HL-60/S4 treated with retinoic acid at 250 ng/mL for 4 days and 3 days (cell line): Measurements from ENCODE around the gene ARHGEF10L.
"Not testable (repeated sequence)": the region's sequence is repeated elsewhere in the genome, so short reads cannot be mapped to it uniquely, and the experiment has no call there.

ENCODE experiments used
- in situ Hi-C: fragments of 300-500 bp; cut with MboI; formaldehyde crosslinking; loops from 2 replicates; pipeline ENCODE4 v1.7.0; 2022; ENCODE audit warnings: low sequenced_read_pairs

The ARHGEF10L gene

DNA sequence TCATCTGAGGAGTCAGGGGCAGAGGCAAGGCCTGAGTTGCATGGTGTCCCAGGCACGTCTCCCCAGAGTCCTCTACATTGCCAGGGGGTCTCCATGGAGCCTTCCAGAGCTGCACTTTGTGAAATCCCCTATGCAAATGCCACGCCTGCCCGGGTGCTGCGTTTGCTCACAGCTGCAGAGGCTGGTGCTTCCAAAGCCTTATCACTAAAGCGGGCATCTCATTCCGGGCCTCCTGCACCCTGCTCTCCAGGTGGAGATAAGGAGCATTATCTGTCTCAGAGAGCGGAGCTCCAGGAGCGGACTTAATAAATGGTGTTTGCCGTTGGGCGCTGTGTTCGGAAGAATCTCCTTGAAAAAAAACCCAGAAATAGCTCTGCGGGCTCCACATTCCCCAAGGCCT, 189.8 kb downstream of the ARHGEF10L start:
- in situ Hi-C loops = no loop called here

DNA sequence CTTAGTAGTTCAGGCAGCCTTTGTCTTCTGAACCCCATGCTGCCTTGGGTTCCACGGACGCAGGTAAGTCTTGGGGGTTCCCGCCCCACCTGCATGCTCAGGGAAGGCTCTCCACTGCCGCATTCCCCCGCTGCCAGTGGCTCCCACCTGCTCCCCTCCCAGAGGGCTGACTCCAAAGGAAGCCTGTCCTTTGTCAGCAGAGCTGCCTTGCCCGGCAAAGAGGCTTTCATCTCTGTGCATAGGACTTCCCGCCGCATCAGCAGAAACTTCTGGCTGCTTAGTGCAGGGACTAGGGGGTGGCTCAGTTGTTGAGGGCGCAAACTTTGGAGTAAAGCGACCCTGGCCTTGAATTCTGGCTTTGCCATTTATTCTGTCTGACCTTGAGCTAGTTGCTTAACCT, 190.4 kb downstream of the ARHGEF10L start:
- in situ Hi-C loops = no loop called here

DNA sequence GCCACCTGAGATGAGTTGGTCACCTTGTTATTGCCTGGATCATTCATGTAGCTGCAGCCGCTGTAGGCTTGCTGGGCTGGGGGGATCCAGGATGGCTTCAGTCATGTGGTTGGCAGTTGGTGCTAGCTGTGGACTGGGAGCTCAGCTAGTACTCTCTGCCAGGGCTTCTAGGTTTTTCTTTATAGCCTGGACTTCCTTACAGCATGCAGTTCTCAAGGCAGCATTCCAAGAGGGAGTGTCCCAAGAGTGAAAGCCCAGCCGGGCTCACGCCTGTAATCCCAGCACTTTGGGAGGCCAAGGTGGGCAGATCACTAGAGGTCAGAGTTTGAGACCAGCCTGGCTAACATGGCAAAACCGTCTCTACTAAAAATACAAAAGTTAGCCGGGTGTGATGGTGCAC, 192.0 kb downstream of the ARHGEF10L start:
- in situ Hi-C loops = no loop called here

DNA sequence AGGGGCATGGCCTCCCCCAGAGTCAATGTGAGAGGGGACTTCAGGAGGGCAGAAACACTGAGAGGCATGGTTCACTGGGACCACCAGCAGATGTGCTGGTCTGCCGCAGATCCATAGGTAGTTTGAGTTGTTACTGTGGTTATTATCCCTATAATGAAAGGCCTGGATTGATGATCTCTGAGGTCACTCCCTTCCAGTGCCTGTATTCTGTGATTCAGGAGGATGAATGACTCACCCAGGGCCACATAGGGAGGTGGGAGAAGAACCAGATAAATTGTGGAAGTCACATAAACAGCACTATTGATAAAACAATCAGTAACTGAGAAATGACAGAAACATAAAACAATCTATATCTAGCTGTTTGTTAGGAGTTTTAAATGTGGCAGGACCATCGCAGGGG, 193.0 kb downstream of the ARHGEF10L start:
- in situ Hi-C loops = no loop called here

DNA sequence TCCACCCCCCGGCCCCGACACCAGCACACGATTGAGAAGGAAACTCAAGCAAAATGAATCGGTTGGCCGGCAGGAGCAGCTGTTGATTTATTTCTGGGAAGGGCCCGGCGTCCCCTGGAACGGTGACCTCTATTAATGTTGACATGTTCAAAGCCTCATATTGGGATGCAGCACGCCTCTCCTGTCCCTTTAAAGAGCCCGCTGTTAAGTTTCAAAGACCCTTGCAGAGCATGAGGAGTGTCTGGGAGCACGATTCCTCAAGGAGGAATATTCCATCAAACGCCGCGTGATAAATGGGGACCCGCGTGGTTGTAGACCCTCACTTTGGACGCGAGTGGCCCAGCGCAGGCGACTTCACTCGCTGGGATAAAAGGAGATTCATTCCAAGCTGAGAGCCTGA, 194.2 kb downstream of the ARHGEF10L start:
- in situ Hi-C loops = no loop called here

DNA sequence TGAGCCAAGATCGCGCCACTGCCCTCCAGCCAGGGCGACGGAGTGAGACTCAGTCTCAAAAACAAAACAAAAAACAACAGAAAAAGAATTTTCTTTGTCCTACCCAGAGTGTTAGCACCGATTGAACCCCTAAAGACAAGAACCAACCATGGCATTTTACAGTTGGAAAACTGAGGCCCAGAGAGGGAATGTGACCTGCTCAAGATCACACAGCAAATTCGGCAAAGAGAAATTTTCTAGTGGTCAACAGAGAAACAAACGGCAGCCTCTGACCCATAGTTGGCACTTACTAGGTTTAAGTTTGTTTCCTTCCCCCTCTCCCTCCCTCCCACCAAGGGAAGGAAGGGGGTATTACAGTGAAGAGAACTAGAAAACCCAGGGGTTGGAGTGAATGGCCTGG, 195.1 kb downstream of the ARHGEF10L start:
- in situ Hi-C loops = no loop called here

DNA sequence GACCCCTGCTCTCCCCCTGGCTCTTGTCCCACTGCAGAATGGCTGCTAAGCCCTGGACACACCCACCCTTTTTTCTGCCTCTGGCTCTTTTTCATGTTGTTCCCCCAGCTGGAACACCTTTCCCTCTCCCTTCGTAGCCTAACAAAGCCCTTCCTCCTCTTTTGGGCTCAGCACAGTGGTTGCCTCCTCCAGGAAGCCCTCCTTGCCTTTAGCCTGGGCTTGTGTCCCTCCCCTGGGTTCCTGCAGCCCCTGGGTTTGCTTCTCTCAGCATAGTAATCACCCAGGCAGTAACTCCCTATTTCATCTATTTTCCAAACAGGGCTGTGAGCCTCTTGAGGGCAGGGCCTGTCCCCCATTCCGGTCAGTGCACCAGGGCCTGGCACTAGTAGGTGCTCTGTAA, 195.8 kb downstream of the ARHGEF10L start:
- in situ Hi-C loops = no loop called here

DNA sequence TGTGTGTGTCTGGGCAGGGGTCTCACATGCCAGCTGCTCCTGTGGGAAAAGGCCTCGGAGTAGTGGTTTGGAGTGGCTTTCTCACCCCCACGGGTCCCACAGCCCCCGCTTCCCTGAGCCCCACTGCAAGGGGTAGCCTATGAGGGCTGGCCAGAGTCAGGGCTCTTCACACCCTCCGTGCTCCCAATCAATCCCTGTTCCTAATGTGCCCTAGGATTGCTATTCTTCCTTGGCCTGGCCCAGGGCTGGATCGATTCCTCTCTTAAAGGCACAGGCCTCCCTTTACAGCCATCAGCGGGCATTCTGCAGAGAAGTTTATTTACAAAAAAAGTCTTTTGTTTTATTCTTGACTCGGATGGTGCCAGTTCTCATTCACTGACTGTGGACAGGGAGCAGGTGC, 196.3 kb downstream of the ARHGEF10L start:
- in situ Hi-C loops = no loop called here

DNA sequence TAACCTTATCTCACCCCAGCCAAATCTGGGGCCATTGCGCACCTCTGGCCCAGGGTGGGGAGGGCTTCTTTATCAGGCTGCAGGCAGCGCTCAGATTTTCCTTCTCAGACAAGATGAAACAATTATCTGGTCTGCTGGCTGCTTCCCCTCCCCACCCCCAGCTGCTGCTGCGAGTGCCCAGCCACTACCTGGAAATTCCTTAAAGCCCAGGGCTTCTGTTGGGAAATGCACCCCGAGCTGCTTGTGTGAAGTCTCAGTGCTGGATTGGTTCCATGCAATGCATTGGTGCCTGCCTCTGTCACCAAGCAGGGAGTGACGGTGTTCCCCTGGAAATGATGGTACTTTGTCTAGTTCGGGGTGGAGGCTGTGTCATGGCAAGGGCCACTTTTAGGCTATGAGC, 197.1 kb downstream of the ARHGEF10L start:
- in situ Hi-C loops = no loop called here

DNA sequence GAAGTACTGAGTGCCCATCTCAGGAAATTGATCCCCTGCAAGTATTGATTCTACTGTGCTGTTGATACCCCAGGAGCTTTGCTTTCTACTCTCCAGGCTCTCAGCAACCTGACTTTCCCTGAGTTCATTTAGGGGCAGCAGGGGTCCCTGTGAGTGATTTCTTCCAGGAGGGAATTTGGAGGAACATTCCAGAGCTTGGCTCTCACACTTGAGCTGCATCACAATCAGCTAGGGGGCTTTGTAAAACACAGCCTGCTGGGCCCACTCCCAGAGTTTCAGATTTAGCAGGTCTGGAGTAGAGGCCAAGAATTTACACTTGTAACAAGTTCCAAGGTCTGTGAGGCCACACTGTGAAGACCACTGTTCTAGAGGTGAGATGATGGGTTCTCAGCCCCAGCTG, 199.6 kb downstream of the ARHGEF10L start:
- in situ Hi-C loops = no loop called here

DNA sequence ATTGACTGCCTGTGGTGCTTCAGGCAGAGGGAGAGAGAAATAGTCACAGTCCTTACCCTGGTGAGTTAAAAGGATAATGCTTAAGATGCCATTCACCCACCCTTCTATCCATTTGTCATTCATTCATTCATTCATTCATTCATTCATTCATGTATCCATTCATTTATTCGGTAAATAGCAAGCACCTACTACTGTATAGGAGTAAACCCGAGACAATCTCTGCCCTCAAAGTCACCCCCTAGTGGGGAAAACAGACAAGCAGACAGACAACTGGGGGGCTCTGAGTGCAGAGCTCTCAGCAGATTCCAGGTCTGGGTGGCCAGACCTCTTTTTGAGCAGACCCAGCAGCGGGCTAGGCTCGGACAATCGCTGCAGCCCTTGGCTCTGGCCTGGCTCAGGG, 201.6 kb downstream of the ARHGEF10L start:
- in situ Hi-C loops = no loop called here

DNA sequence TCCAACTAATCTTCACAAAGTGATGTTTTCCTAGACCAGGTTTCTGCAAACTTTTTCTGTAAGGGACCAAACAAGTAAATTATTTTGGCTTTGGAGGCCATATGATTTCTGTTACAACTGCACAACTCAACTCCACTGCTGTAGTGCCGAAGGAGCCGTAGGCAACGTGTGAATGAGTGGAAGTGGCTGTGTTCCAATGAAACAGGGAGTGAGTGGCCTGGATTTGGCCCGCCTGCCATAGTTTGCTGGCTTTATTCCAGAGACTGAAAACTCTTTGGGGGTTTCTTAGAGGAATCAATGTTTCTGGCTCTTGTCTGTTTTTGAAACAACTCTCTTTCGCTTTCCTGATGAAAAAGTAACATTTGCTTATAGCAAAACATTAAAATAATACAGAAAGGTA, 203.1 kb downstream of the ARHGEF10L start:
- in situ Hi-C loops = no loop called here

DNA sequence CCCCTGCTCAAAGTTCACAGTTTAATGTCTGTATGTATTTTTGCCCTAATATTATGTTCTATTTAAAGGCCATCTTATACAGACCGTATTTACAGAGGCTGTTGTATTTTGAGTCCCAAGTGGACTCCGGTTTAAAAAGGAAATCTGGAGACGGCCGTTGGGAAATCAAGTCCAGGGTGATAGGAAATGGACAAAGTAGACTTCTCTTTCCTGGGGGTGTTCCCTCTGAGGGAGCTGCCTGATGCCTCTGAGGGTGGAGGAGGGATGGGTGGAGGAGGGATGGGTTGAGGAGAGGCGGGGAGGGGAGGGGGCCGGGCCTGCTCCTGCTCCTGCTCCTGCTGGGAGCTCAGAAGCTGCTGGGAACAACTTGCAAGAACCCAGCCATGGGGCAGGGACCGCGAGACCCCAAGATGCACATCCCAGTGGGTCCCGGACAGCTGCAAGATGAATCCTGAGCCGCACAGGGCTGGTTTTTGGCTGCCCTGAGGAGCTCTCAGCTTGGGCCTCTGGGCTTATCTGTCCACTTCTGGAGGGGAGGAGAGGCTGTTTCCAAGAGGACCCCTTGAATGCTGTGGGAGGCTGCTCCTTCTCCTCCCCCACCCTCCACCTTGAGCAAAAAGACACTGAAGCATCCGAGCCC, 203.6 kb downstream of the ARHGEF10L start:
- in situ Hi-C loops = no loop called here

DNA sequence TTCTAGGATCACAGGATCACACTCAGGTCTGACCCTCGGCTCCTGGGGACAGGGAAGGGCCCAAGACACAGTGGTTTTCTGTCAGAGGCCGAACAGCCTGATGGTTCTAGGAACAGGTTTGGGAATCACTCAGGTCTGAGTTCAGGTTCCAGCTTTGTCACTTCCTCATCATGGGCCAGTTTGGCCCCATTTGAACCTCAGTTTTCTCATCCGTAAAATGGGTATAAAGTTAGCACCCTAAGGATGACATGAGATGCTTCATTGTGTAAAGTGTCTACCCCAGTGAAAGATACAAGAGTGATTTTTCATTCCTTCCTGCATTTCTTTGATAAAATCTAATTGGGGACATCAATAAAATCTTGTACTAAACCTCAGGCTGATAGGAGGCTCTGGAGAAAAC, 204.4 kb downstream of the ARHGEF10L start:
- in situ Hi-C loops = no loop called here

DNA sequence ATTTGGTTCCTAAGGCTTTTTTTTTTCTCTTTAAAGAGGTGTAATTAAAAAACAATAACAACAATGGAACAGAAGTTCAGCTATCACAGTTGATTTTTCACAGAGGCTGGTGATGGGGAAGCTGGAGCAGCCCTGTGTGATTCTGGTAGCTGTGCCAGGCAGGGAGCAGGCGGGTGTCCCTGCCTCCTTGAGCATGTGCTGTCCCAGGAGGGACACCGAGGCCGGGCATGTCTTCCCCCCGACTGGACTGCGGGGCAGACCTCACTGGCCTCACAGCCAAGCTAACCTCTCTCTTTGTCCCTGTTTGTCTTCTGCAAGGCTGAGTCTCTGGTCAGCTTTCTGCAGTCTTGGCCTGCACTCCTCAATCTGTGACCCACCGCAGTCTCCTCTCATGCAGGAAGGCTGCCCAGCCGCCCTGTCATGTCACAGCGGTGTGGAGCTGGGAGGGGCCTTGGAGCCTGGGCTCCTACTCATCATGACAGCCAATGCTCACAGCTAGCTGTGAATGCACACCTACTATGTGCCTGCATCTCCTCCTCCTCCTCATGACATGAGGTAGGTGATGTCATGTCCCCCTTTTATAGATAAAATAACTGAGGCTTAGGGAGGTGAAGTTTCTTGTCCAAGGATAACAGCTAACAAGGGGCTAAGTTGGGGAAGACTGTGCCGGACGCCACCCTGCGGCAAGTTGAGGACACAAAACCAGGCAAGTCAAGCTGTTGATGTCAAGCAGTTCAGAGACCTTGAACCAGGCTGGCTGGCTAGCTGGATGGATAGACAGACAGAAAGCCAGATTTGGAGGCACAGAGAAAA, 205.4 kb downstream of the ARHGEF10L start:
- in situ Hi-C loops = no loop called here

DNA sequence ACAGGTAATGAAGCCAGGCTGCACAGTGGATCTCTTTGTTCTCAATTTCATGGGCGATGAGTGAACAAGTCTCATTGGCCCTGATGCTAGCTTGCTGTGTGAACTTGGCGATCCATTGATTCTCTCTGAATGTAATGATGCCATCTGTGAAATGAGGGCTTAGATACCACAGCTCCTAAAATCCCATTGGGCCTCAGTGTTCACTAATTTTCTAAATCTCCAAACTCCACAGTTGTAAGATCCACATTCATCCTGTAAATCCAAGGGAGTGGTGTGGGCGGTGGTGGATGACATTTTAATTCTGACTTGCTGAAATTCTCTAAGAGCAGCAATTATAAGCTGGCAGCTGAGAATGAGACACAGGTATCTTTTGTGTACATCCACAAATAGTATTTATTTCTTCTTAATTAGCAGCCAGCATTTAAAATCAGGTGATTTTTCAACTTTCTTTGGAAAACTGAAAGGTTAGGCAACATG, 206.0 kb downstream of the ARHGEF10L start:
- in situ Hi-C loops = no loop called here

DNA sequence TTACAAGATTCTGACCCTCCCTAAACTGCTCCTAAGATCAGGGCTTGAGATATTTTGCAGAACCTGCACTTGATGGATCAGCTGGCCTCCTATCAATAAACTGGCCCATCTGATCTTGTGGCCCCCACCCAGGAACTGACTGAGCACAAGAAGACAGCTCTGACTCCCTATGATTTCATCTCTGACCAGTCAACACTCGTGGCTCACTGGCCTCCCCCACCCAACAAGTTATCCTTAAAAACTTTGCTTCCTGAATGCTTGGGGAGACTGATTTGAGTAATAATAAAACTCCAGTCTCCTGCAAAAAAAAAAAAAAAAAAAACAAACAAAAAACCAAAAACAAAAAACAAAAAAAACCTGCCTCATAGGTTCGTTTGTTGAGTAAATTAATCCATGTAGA, 206.8 kb downstream of the ARHGEF10L start:
- in situ Hi-C loops = not testable (repeated sequence)

DNA sequence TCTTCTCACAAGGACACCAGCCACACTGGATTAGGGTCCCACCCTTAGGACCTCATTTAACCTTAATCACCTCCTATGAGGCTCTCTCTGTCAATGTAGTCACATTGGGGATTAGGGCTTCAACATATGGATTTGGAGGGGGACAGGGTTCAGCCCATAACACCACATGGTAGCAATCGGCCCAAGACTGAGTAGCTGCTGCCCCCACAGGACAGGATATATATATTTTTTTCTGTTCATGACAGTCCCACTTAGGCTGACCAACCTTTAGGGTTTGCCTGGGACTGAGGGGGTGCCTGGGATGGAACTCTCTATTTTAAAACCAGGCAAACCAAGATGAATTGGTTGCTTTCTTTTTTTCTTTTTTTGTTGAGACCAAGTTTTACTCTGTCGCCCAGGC, 207.4 kb downstream of the ARHGEF10L start:
- in situ Hi-C loops = no loop called here
